Lower leg skin (tissue), 3 donors: ENCODE results near the gene CCL3.
"Not testable (repeated sequence)": the region's sequence is repeated elsewhere in the genome, so short reads cannot be mapped to it uniquely, and the experiment has no call there.

Experiments used
- CTCF ChIP-seq, 3 donors: fragments of 450-650 bp; IDR thresholded peaks; one replicate each; pipeline ENCODE4 v1.5.1; 2016; ENCODE audit warnings: antibody characterized with exemption in 3 of 3, mild to moderate bottlenecking in 3 of 3, moderate library complexity in 2 of 3
- POLR2A ChIP-seq, 2 donors: fragments of 450-650 bp; IDR thresholded peaks; one replicate each; pipeline ENCODE4 v1.6.1; 2016 to 2017; ENCODE audit warnings: antibody characterized with exemption in 2 of 2, mild to moderate bottlenecking in 1 of 2, moderate library complexity in 1 of 2

DNA sequence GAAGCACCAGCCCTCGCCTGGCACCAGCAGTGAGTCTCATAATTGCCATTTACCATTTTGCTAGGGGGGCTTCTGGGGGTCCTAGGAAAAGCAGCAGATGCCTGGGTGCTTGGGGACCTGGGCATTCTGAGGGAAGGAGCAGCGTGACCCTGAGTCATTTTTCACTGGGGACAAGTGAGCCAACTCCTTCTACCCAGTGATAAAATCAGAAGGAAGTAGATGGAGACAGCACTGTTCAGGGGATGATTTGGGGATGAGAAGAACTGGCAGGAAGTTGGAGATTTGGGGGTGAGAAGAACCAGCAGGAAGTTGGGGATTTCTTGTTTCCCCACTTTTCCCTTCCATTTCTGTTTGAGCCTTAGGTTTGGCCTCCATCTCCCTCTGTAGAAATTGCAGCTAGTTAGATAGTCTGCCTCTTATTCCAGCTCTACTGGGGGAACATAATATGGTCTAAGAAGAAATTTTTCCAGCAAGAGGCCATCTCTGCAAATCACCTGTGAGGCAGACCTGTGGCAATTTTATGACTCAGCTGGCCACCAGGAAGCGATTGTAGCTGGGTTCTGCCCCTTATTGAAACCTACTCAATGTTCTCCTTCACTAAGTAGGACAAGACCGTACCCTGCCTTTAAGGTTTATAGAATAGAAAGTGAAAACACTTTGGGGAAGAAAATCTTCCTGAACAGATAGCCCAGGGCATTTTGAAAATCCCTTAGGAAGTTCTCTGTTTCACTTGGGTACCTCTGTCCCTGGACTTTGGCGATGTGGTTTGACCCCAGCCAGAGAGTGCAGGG lies 8.1 kb downstream of the CCL3 start:
- not testable (repeated sequence) for TF ChIP-seq CTCF, POLR2A (IDR thresholded peaks at IDR 0.05)
